IPS-20b (cell line): ENCODE data around the gene INTS4.
A peak's percentile ranks its signal among the peaks of the same experiment; 100 is the strongest.
"Not testable (repeated sequence)": the region's sequence is repeated elsewhere in the genome, so short reads cannot be mapped to it uniquely, and the experiment has no call there.

Experiments used
- H3K27ac ChIP-seq: one replicate; pipeline ENCODE4 v1.5.1; 2013; ENCODE audit warnings: low read length
- H3K27me3 ChIP-seq: 2 replicates; pipeline ENCODE4 v1.6.1; 2013; ENCODE audit warnings: mild to moderate bottlenecking, low read length, inconsistent platforms; ENCODE audit not compliant: insufficient read depth
- H3K36me3 ChIP-seq: 2 replicates; pipeline ENCODE4 v1.6.1; 2013; ENCODE audit warnings: low read depth, mild to moderate bottlenecking, inconsistent platforms, low read length, moderate library complexity; ENCODE audit not compliant: insufficient read depth
- H3K4me1 ChIP-seq: 2 replicates; pipeline ENCODE4 v1.6.1; 2013; ENCODE audit warnings: mild to moderate bottlenecking, control low read depth, inconsistent platforms, low read length, moderate library complexity; ENCODE audit not compliant: insufficient read depth
- H3K4me3 ChIP-seq: 2 replicates; pipeline ENCODE4 v1.5.1; 2013; ENCODE audit warnings: mild to moderate bottlenecking, low read length, inconsistent platforms
- H3K9ac ChIP-seq: 2 replicates; pipeline ENCODE4 v1.6.1; 2013; ENCODE audit warnings: low read depth, mild to moderate bottlenecking, inconsistent platforms, low read length, moderate library complexity
- H3K9me3 ChIP-seq: 2 replicates; pipeline ENCODE4 v1.6.1; 2013; ENCODE audit warnings: mild to moderate bottlenecking, low read depth, low read length, inconsistent platforms; ENCODE audit not compliant: insufficient read depth

The INTS4 gene

DNA sequence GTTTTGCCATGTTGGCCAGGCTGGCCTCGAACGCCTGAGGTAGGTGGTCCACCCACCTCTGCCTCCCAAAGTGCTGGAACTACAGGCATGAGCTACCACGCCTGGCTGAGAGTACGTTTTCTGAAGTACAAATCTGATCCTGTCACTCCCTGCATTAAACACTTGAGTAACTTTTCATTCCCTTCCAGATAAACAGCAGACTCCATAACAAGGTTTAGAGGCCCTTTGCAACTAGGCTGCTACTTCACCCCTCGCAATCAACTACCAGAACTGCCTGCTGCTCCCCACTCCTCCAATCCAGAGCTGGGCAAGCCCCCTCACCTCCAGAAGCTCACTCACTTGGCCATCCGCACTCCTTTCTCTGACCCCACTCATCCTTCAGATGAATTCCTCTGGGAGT lies 27.1 kb upstream of the INTS4 start:
- peaks cover 3% of the 10 kb centered on the region; the same call in 1 of the 2 replicates for H3K4me1 ChIP-seq
- H3K9ac ChIP-seq, result peak overlapping the region; percentile 91; the same call in 1 of the 2 replicates
- no peak overlapping the region for H3K27ac ChIP-seq
- H3K27me3 ChIP-seq, result no peaks in the 10 kb centered on the region
- peak overlapping the region; percentile 87; the same call in 1 of the 2 replicates for H3K4me3 ChIP-seq
- H3K36me3 ChIP-seq, result peaks cover 9% of the 10 kb centered on the region
- H3K9me3 ChIP-seq, result no peaks in the 10 kb centered on the region

- H3K36me3 ChIP-seq, result peaks cover 22% of the 10 kb centered on the region
- peaks cover 3% of the 10 kb centered on the region; the same call in 1 of the 2 replicates for H3K4me1 ChIP-seq
- no peak overlapping the region for H3K27ac ChIP-seq
- H3K27me3 ChIP-seq, result no peaks in the 10 kb centered on the region
- no peaks in the 10 kb centered on the region for H3K9me3 ChIP-seq
- no peak overlapping the region for H3K9ac ChIP-seq
- H3K4me3 ChIP-seq, result no peak overlapping the region
Observed at GRCh38 chr11:78020246-78020645, 25.8 kb upstream of the INTS4 start.

DNA sequence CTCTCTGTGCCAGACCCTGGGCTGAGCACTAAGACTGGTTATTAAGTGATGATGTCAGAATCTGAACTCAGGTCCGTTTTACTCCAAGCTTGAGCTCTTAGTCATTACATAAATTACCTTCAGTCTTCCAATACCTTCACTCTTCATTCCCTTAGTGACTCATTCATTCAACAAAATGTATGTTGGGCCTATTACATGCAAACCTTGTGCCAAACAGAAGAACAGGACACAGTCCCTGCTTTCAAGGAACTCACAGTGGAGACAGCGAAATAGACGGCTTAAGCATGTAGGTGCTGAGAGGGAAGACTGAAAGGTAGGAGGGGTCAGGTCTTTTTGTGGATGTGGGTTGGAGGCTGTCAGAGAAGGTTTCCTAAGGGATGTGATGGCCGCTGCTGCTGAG lies 25.3 kb upstream of the INTS4 start:
- no peak overlapping the region for H3K27ac ChIP-seq
- no peak overlapping the region for H3K4me3 ChIP-seq
- no peak overlapping the region for H3K9ac ChIP-seq
- peaks cover 3% of the 10 kb centered on the region; the same call in 1 of the 2 replicates for H3K4me1 ChIP-seq
- H3K27me3 ChIP-seq, result no peaks in the 10 kb centered on the region
- H3K9me3 ChIP-seq, result no peaks in the 10 kb centered on the region
- H3K36me3 ChIP-seq, result peaks cover 23% of the 10 kb centered on the region

- Histone ChIP-seq H3K4me1 (peaks cover 3% of the 10 kb centered on the region; the same call in 1 of the 2 replicates), H3K27me3 (no peaks in the 10 kb centered on the region), H3K4me3 (no peak overlapping the region), H3K36me3 (peaks cover 23% of the 10 kb centered on the region), H3K9ac (no peak overlapping the region), H3K27ac (no peak overlapping the region), H3K9me3 (no peaks in the 10 kb centered on the region)
Observed at GRCh38 chr11:78015878-78016277, 21.4 kb upstream of the INTS4 start.

DNA sequence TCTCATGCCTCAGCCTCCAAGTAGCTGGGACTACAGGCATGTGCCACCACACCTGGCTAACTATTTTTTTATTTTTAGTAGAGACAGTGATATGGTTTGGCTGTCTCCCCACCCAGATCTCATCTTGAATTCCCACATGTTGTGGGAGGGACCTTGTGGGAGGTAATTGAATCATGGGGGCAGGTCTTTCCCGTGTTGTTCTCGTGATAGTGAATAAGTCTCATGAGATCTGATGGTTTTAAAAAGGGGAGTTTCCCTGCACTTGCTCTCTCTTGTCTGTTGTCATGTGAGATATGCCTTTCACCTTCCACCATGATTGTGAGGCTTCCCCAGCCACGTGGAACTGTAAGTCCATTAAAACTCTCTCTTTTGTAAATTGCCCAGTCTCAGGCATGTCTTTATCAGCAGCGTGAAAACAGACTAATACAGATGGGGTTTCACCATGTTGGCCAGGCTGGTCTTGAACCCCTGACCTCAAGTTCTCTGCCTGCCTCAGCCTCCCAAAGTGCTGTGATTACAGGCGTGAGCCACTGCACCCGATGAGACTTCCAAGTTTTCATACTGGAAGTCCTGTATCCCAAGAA lies 20.6 kb upstream of the INTS4 start:
- H3K27ac ChIP-seq, H3K9ac ChIP-seq, H3K4me3 ChIP-seq, H3K27me3 ChIP-seq, H3K4me1 ChIP-seq, H3K9me3 ChIP-seq: not testable (repeated sequence)
- peaks cover 23% of the 10 kb centered on the region for H3K36me3 ChIP-seq

DNA sequence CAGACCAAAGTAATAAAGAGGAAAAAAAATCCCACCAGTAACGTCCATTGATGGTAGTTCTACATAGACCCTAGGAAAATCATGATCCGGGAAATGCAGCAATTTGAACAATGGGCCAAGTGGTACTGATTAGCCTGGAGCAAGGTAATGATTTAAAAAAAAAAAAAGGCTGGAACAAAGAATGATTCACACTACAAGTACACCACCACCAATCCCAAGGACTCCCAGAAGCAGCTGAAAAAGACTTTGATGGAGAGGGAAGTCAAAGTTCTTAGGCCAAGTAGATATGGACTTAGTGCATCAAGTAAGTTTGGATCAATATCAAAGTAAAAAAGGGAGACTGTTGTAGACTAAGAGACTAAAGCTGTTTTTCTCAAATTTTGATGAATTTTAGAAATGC lies 16.8 kb upstream of the INTS4 start:
- no peaks in the 10 kb centered on the region for H3K27me3 ChIP-seq
- H3K36me3 ChIP-seq, result peaks cover 11% of the 10 kb centered on the region
- H3K9me3 ChIP-seq, result no peaks in the 10 kb centered on the region
- no peaks in the 10 kb centered on the region for H3K4me1 ChIP-seq
- no peak overlapping the region for H3K4me3 ChIP-seq
- no peak overlapping the region for H3K27ac ChIP-seq
- H3K9ac ChIP-seq, result no peak overlapping the region

DNA sequence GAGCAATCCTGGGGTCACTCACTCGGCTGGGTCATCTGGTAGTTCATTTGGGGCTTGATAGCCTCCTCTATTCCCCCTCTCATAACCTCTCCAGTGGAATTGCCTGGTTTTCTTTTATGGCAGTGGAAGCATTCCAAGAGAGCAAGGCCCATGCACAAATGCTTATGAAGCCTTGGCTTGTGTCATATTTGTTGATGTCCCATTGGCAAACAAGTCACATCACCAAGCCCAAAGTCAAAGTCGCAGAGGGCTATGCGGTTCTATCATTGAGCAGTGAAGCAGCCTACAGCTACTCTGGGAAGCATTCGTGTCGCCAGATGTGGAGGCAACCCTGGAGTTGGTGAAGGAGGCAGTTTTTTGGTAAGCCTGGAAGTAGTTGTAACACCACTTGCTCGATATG lies 16.3 kb upstream of the INTS4 start:
- Histone ChIP-seq H3K27me3 (no peaks in the 10 kb centered on the region), H3K9me3 (no peaks in the 10 kb centered on the region), H3K4me3 (no peak overlapping the region), H3K27ac (no peak overlapping the region), H3K36me3 (peaks cover 6% of the 10 kb centered on the region; the same call in 1 of the 2 replicates), H3K4me1 (no peaks in the 10 kb centered on the region), H3K9ac (no peak overlapping the region)

- H3K9ac ChIP-seq, result no peak overlapping the region
- H3K27ac ChIP-seq, result no peak overlapping the region
- H3K27me3 ChIP-seq, result no peaks in the 10 kb centered on the region
- H3K36me3 ChIP-seq, result peaks cover 1% of the 10 kb centered on the region; the same call in 1 of the 2 replicates
- no peak overlapping the region for H3K4me3 ChIP-seq
- H3K9me3 ChIP-seq, result no peaks in the 10 kb centered on the region
- no peaks in the 10 kb centered on the region for H3K4me1 ChIP-seq
Observed at GRCh38 chr11:78010304-78010703, 15.8 kb upstream of the INTS4 start.

DNA sequence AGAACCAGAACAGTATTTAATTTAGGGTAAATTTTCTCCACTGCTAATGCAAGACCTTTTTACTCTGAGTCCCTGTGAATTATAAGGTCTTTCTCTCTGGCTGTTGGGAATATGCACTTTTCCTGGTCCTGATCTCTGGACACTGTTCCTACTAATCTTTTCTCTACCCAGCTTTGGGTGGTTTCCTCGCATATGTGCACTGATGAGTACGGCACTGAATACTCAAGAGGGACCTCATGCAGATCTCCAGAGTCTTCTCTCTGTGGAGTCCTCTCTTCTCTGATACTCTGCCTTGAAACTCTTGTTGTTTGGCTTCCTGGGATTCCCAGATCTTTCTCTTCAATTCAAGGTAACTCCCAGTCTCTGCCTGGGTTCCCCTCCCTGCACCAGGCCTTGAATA lies 14.6 kb upstream of the INTS4 start:
- Histone ChIP-seq H3K36me3 (no peaks in the 10 kb centered on the region), H3K27me3 (no peaks in the 10 kb centered on the region), H3K4me1 (no peaks in the 10 kb centered on the region), H3K9me3 (no peaks in the 10 kb centered on the region), H3K9ac (no peak overlapping the region), H3K4me3 (no peak overlapping the region), H3K27ac (no peak overlapping the region)

DNA sequence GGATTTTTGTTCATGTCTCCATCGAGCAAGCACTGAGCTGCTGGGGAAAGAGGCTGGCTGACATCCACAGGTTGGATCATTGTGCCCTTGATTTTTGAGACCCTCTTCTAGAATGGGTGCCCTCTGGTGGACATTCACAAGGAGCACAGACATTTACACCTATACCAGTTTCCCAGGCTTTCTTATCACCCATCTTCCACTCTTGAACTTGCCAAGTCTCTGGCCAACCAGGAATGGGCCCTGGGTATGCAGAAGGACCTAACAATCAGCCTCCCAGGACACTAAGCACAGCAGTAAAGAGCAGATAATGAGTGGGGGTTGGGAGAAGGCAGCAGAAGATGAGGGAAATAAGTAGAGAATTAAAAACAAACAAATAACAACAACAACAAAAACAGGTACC lies 5.7 kb upstream of the INTS4 start:
- Histone ChIP-seq H3K27ac (no peak overlapping the region), H3K4me1 (peaks cover under 1% of the 10 kb centered on the region; the same call in 1 of the 2 replicates), H3K27me3 (no peaks in the 10 kb centered on the region), H3K36me3 (no peaks in the 10 kb centered on the region), H3K9me3 (no peaks in the 10 kb centered on the region), H3K4me3 (no peak overlapping the region), H3K9ac (no peak overlapping the region)

- Histone ChIP-seq H3K9me3 (no peaks in the 10 kb centered on the region), H3K4me1 (peaks cover 3% of the 10 kb centered on the region; the same call in 1 of the 2 replicates), H3K4me3 (no peak overlapping the region), H3K9ac (no peak overlapping the region), H3K27me3 (no peaks in the 10 kb centered on the region), H3K27ac (no peak overlapping the region), H3K36me3 (no peaks in the 10 kb centered on the region)
Observed at GRCh38 chr11:77999446-78000030, 5.1 kb upstream of the INTS4 start.

GRCh38 chr11:77993902-77994301 lies 566 bp downstream of the INTS4 start:
- H3K9me3 ChIP-seq, result no peaks in the 10 kb centered on the region
- no peak overlapping the region for H3K27ac ChIP-seq
- H3K4me1 ChIP-seq, result peaks cover 5% of the 10 kb centered on the region; the same call in 1 of the 2 replicates
- peak overlapping the region; percentile 93 for H3K4me3 ChIP-seq
- H3K27me3 ChIP-seq, result no peaks in the 10 kb centered on the region
- H3K9ac ChIP-seq, result peak overlapping the region; percentile 91
- H3K36me3 ChIP-seq, result peaks cover 18% of the 10 kb centered on the region
